GM21576 (cell line): ENCODE data around the gene MS4A1.
"Not testable (repeated sequence)": the region's sequence is repeated elsewhere in the genome, so short reads cannot be mapped to it uniquely, and the experiment has no call there.

Experiments
- ATAC-seq: cut with Tn5 transposase; IDR thresholded peaks from one replicate; pipeline ENCODE4 v1.9.1; 2021; ENCODE audit warnings: mild to moderate bottlenecking, moderate library complexity; ENCODE audit not compliant: unreplicated experiment

The MS4A1 gene

DNA sequence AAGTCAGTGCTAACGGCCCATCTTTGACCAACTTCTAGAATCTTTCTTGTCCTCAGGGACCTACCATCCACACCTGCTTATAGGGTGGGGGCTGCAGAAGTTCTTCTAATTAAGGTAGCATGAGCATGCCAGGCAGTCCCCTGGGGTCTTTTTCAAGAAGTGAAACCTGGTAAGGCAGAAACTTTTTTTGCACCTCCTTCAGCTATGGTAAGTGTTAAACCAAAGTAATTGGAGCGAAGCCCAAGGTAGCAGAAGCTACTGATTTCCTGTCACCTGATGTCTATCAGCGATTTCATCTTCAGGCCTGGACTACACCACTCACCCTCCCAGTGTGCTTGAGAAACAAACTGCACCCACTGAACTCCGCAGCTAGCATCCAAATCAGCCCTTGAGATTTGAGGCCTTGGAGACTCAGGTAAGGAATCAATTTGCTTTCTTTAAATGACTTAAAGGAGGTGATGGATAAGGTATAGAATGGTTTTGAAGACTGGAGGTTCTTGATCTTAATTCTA is at the start of gene MS4A1:
TSS of gene MS4A1 (plus strand) at position 317 of the 512 bp plus-strand sequence. CDS start 6,528 bp downstream, outside the sequence.
- peak; percentile 85 for ATAC-seq

- ATAC-seq: no peak
Measured at GRCh38 chr11:60420015-60420414, 35.6 kb upstream of the MS4A1 start.

- ATAC-seq: no peak
Measured at GRCh38 chr11:60422609-60423008, 33.0 kb upstream of the MS4A1 start.

GRCh38 chr11:60428517-60428916 is 27.1 kb upstream of the MS4A1 start:
- ATAC-seq: no peak

- no peak for ATAC-seq
Measured at GRCh38 chr11:60429272-60429671, 26.4 kb upstream of the MS4A1 start, which contains the start of gene MS4A5. MS4A5 (plus strand) TSS chr11:60429572; CDS start chr11:60429675, 103 bp downstream.

- no peak for ATAC-seq
Measured at GRCh38 chr11:60431251-60431650, 24.4 kb upstream of the MS4A1 start.

DNA sequence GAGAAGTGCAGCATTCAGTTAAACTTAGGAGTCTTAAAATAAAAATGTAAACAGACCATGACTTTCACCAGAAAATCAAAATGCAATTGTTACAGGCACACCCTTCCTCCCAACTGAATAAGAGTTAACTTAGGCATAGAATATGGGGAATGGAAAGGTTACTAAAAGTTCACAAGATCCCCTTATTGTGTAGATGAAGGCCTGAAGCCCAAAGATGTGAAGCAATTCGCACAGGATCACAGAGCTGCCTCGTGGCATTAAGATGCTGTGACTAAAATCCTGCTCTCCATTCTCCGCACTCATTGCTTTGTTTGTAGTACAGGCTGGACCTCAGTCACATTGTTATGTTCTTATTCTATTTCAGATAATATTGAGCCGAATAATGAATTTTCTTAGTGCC is 22.2 kb upstream of the MS4A1 start:
- no peak for ATAC-seq

GRCh38 chr11:60447070-60447469 is 8.6 kb upstream of the MS4A1 start:
- no peak for ATAC-seq

DNA sequence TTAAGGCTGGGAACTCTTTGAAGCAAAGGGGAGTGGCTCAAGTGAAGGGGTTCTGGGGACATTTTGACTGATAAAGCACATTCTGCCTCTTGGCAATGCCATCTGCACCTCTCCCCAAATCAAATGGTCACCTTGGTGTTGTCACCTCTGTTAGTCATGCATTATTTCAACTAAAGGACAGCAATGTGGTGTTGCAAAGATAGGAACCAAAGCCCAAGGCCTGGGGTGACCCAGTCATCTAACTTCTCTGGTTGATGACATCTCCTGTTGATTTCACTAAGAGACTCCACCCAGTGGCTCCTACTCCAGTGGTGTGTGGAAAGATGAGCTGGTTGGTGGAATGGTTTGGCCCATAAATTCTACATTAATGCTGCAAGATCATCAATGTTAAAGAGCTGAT is 7.8 kb upstream of the MS4A1 start:
- no peak for ATAC-seq

GRCh38 chr11:60451185-60451584 is 4.5 kb upstream of the MS4A1 start:
- ATAC-seq: not testable (repeated sequence)

DNA sequence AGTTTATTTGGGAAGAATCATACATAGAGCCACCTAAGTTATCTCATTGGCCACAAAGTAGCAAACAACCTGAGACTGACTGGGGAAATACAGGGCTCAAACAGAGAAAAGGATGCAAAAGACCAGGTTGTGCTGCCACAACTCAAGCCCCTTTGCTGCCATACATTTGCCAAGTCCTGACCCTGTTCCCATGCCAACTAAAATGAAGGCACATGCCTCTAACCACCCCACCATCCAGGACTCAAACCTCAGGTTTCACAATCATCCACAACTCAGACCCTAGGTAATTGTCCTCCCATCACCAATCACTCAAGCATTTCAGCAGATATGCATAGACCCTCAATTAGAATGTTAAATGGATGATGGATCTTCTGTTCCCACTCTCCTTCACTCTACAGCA is 1.4 kb upstream of the MS4A1 start:
- ATAC-seq: no peak

- ATAC-seq: peak; percentile 35
Measured at GRCh38 chr11:60457576-60457975, 1.9 kb downstream of the MS4A1 start.

- no peak for ATAC-seq
Measured at GRCh38 chr11:60459345-60459744, 3.7 kb downstream of the MS4A1 start.

GRCh38 chr11:60468829-60469228 is 13.2 kb downstream of the MS4A1 start:
- no peak for ATAC-seq

- ATAC-seq: no peak
Measured at GRCh38 chr11:60469723-60470122, 14.1 kb downstream of the MS4A1 start.

DNA sequence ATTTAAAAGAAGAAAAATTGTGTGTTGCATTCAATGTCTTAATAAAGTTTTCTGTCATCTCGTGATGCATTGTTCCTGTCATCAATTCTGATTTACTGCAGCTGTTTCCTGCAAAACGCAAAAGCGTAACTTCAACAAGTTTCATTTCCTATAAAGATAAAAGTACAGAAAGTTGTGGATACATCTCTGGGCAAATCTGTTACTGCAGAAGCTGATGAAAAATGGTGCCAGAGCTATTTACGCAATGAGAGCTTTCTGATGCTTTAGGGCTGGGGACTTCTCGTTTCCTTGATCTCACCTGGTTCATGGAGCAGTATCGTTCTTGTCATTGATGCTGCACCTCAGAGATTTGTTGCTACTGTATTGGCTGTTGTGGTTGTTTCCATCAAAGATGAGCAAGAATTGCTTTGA is 21.4 kb downstream of the MS4A1 start:
- peak; percentile 63 for ATAC-seq

DNA sequence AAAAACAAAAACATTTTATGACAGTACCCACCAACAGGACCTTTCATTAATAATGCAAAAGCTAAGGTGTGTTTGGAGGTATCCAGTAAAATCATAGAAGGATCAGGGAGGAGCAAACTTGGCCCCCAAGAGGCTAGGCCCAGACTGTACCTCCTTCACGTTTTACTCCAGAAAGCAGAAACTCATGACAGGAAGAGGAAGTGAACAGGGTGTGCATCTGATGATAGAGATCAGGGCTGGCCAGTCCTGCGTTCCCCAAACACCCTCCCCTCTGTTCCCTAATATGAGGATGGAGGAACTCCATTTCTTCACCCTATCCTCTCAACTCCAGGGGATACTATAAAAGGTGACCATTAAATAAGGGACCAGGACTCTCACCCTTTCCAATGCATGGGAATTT is 26.7 kb downstream of the MS4A1 start:
- ATAC-seq: peak; percentile 53

- peak; percentile 91 for ATAC-seq
Measured at GRCh38 chr11:60485987-60486386, 30.3 kb downstream of the MS4A1 start.

- no peak for ATAC-seq
Measured at GRCh38 chr11:60492488-60493009, 36.9 kb downstream of the MS4A1 start, which contains the start of gene MS4A12. MS4A12 (plus strand) TSS chr11:60492778; CDS start chr11:60497319, 4,541 bp downstream.

DNA sequence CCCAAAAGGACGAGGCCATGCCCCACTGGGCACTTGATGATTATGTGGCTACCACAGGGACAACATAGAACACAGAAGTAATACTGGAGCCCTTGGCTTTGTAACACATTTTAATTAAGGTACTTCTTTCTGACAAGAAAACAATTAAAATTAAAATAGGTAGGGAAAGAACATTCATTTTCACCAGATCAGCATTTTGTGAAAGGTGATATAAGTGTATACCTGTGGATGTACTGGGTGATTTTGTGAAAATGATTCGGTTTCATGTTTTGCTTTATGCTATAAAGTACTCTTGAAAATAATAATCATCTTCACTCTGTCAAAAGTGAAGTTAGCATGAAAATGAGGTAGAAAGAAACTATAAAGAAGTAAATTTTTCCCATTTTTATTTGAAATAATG is 37.8 kb downstream of the MS4A1 start:
- no peak for ATAC-seq

DNA sequence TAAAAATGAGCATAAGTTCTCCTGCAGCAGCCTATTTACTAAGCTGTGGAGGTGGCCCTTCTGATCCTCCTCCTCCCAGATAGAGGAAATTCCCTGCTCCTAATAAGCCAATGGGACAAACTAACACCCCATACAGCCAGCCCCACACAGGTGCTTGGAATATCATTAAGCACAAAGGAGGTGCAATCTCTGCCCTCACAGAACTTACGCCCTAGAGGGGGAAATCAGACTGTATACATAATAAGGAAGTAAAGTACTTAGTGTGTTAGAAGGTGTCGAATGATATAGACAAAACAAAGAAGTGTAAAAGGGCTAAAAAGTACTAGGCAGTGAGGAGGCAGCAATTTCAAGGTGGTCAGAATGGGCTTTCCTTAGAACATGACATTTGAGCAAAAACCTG is 42.8 kb downstream of the MS4A1 start:
- ATAC-seq: no peak

DNA sequence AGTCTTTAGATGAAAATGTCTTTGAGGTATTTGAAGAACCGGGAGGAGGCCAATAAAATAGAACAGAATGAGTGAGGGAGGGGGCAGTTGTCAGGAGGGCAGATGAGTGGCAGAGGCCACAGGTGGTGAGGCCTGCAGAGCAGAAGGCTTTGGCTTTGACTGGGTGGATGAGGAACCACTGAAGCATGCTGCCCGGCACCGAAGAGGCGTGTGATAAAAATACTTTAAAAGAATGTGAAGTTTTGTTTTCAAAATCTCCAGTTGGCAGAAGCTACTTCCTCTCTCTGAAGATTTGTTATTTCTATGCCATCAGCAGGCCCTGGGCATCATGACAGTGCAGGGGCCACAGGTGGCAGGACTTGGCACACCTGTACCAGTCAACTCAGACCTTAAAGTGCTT is 43.2 kb downstream of the MS4A1 start:
- peak; percentile 47 for ATAC-seq
